ENCODE results near the gene DCST1. TPM values are rescaled to one million over a fixed set of nuclear protein-coding genes. Genes with fewer than 3 reads are reported as not detected.

DCST1 gene
- polyA plus RNA-seq, 4 donors, result 0.10 to 0.56 TPM; not detected in 2

DNA sequence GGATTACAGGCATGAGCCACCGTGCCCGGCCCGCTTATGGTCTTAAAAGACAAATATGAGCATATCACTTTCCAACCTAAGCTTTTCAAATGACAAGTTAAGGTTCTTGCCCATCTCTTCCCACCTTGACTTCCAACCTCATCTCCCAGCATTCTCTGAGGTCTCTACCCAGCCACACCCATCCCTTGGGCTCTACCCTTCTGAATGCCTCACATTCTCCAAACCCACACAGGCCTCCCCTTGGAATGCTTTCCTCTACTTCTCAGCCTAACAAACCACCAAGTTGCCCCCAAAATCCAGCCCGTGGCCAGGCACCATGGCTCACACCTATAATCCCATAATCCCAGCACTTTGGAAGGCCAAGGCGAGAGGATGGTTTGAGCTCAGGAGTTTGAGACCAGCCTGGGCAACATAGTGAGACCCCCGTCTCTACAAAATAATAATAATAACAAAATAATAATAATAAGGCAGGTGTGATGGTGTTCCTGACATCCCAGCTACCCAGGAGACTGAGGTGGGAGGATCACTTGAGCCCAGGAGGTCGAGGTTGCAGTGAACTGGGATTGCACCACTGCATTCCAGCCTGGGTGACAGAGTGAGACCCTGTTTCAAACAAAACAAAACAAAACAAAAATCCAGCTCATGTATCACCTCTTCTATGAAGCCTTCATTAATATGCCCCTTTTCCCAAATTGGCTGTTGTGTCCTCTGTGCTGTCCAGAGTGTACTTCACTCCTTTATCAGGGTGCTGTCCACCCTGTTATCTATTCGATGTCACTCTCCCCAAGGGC is 11.3 kb upstream of the DCST1 start:
- Histone ChIP-seq H3K27ac (ENCODE audit: low read depth in 1 of 3, low read length in 2 of 3) (peak overlapping the region in 1 of 3 donors; percentile 37), H3K4me1 (ENCODE audit: control insufficient read depth in 3 of 3, insufficient read depth in 2 of 3, low read depth in 1 of 3, low read length in 2 of 3) (peaks cover 0 to 8% (median 2%) of the 10 kb centered on the region in 3 donors), H3K9me3 (ENCODE audit: control insufficient read depth in 2 of 2, insufficient read depth in 1 of 2, low read depth in 1 of 2, low read length in 1 of 2) (no peaks in the 10 kb centered on the region), H3K4me3 (ENCODE audit: low read depth in 1 of 3, low read length in 3 of 3) (no peak overlapping the region), H3K36me3 (ENCODE audit: control insufficient read depth in 3 of 3, insufficient read depth in 2 of 3, low read depth in 1 of 3, low read length in 3 of 3) (peaks cover 0 to 22% (median 6%) of the 10 kb centered on the region in 3 donors), H3K27me3 (ENCODE audit: control insufficient read depth in 3 of 3, insufficient read depth in 3 of 3, low read length in 3 of 3) (no peaks in the 10 kb centered on the region)
- WGBS, 3 donors, result 78 to 84% (median 83%) methylated on average over 8 of the region's 8 CpGs
- DNase-seq, result no peak
- no peak for FAIRE-seq

DNA sequence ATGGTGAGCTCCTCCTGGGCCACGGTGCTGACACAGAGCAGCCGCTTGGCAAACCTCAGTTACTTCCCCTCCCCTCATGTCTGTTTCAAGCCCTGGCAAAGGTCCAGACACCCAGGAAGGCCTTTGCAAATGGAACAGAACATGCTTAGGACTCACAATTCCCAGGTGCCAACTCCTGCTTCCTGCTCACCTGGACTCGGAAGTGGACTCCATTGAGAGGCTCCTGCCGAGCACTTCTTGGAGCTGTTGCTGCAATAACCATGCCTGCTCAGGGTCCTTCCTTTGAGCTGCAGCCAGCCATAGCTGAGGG is 10.7 kb upstream of the DCST1 start:
- peaks cover 0 to 4% (median under 1%) of the 10 kb centered on the region in 3 donors for H3K4me1 ChIP-seq (ENCODE audit: control insufficient read depth in 3 of 3, insufficient read depth in 2 of 3, low read depth in 1 of 3, low read length in 2 of 3)
- H3K4me3 ChIP-seq (ENCODE audit: low read depth in 1 of 3, low read length in 3 of 3), result no peak overlapping the region
- H3K27ac ChIP-seq (ENCODE audit: low read depth in 1 of 3, low read length in 2 of 3), result peak overlapping the region in 1 of 3 donors; percentile 37
- no peaks in the 10 kb centered on the region for H3K9me3 ChIP-seq (ENCODE audit: control insufficient read depth in 2 of 2, insufficient read depth in 1 of 2, low read depth in 1 of 2, low read length in 1 of 2)
- H3K27me3 ChIP-seq (ENCODE audit: control insufficient read depth in 3 of 3, insufficient read depth in 3 of 3, low read length in 3 of 3), result no peaks in the 10 kb centered on the region
- DNase-seq, result peak in 1 of 2 donors; percentile 86
- FAIRE-seq, result no peak
- WGBS, 3 donors, result 20 to 55% (median 25%) methylated on average over 4 of the region's 4 CpGs
- H3K36me3 ChIP-seq (ENCODE audit: control insufficient read depth in 3 of 3, insufficient read depth in 2 of 3, low read depth in 1 of 3, low read length in 3 of 3), result peaks cover 0 to 19% (median 6%) of the 10 kb centered on the region in 3 donors

DNA sequence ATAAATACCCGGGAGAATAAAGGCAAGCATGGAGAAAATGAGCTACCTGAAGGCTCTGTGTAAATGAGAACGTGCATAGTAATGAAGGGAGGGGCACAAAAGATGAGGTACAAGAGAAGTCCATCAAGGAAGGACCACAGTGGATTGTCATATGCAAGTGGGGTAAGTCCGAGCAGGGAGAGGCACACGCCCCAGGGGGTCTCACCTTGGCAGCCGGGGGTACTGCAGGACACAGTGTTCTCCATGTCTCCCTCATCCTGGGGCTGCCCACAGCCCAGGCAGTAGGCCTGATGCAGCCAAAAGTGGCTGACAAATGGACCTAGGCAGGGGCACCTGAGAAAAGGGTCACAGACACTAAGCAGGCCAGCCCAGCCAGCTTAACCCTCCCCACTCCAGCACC is 10.0 kb upstream of the DCST1 start:
- no peaks in the 10 kb centered on the region for H3K9me3 ChIP-seq (ENCODE audit: control insufficient read depth in 2 of 2, insufficient read depth in 1 of 2, low read depth in 1 of 2, low read length in 1 of 2)
- H3K4me1 ChIP-seq (ENCODE audit: control insufficient read depth in 3 of 3, insufficient read depth in 2 of 3, low read depth in 1 of 3, low read length in 2 of 3), result no peaks in the 10 kb centered on the region
- 82 to 92% (median 87%) methylated on average over 5 of the region's 5 CpGs for WGBS, 3 donors
- peaks cover 0 to 12% (median 0%) of the 10 kb centered on the region in 3 donors for H3K36me3 ChIP-seq (ENCODE audit: control insufficient read depth in 3 of 3, insufficient read depth in 2 of 3, low read depth in 1 of 3, low read length in 3 of 3)
- FAIRE-seq (no peak), DNase-seq (no peak)
- H3K27me3 ChIP-seq (ENCODE audit: control insufficient read depth in 3 of 3, insufficient read depth in 3 of 3, low read length in 3 of 3), result no peaks in the 10 kb centered on the region
- H3K4me3 ChIP-seq (ENCODE audit: low read depth in 1 of 3, low read length in 3 of 3), result no peak overlapping the region
- H3K27ac ChIP-seq (ENCODE audit: low read depth in 1 of 3, low read length in 2 of 3), result no peak overlapping the region

DNA sequence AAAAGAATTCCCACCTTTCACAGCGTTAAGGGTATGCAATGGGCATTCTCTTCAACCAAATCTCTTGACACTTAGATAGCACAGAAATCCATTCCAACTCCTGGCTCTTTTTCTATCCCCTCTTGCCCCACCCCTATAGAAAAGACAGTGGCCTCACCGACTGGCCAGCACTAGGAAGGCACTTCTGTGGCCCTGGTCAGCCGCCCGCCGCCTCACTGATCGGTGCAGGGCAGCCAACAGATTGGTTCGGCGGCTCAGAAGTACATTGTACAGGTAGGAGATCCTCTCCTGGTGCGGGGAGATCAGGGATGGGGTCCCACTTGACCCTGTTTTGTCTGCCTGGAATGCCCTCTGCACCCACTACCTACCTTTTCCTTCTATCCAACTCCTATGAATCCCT is 9.3 kb upstream of the DCST1 start:
- no peaks in the 10 kb centered on the region for H3K4me1 ChIP-seq (ENCODE audit: control insufficient read depth in 3 of 3, insufficient read depth in 2 of 3, low read depth in 1 of 3, low read length in 2 of 3)
- 88 to 95% (median 94%) methylated on average over 9 of the region's 9 CpGs for WGBS, 3 donors
- peaks cover 0 to 6% (median 0%) of the 10 kb centered on the region in 3 donors for H3K36me3 ChIP-seq (ENCODE audit: control insufficient read depth in 3 of 3, insufficient read depth in 2 of 3, low read depth in 1 of 3, low read length in 3 of 3)
- H3K27ac ChIP-seq (ENCODE audit: low read depth in 1 of 3, low read length in 2 of 3), result no peak overlapping the region
- FAIRE-seq (no peak), DNase-seq (no peak)
- H3K27me3 ChIP-seq (ENCODE audit: control insufficient read depth in 3 of 3, insufficient read depth in 3 of 3, low read length in 3 of 3), result no peaks in the 10 kb centered on the region
- H3K4me3 ChIP-seq (ENCODE audit: low read depth in 1 of 3, low read length in 3 of 3), result no peak overlapping the region
- H3K9me3 ChIP-seq (ENCODE audit: control insufficient read depth in 2 of 2, insufficient read depth in 1 of 2, low read depth in 1 of 2, low read length in 1 of 2), result no peaks in the 10 kb centered on the region

DNA sequence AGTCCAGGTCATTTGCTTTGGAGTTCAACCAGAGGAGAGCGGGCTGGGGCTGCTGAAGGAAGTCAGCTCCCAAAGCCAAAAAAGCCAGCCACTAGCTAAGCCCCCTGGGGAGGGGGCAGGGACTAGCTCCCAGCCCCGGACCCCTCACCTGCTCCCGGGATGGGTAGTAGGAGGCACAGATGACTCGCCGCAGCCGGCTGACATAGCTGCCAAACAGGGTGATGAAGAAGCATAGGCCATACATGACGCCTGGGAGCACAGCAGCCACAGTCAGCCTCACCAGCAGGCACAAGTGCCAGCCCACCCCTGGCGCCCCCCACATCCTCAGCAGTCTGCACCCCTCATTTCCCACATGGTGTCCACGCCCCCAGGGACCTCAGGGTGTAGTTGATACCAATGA is 7.5 kb upstream of the DCST1 start:
- FAIRE-seq, result no peak
- H3K27ac ChIP-seq (ENCODE audit: low read depth in 1 of 3, low read length in 2 of 3), result no peak overlapping the region
- no peaks in the 10 kb centered on the region for H3K9me3 ChIP-seq (ENCODE audit: control insufficient read depth in 2 of 2, insufficient read depth in 1 of 2, low read depth in 1 of 2, low read length in 1 of 2)
- peaks cover 0 to 3% (median 0%) of the 10 kb centered on the region in 3 donors for H3K36me3 ChIP-seq (ENCODE audit: control insufficient read depth in 3 of 3, insufficient read depth in 2 of 3, low read depth in 1 of 3, low read length in 3 of 3)
- H3K4me3 ChIP-seq (ENCODE audit: low read depth in 1 of 3, low read length in 3 of 3), result no peak overlapping the region
- DNase-seq, result no peak
- WGBS, 3 donors, result 66 to 84% (median 68%) methylated on average over 8 to 9 of the region's 9 CpGs
- no peaks in the 10 kb centered on the region for H3K27me3 ChIP-seq (ENCODE audit: control insufficient read depth in 3 of 3, insufficient read depth in 3 of 3, low read length in 3 of 3)
- H3K4me1 ChIP-seq (ENCODE audit: control insufficient read depth in 3 of 3, insufficient read depth in 2 of 3, low read depth in 1 of 3, low read length in 2 of 3), result no peaks in the 10 kb centered on the region

DNA sequence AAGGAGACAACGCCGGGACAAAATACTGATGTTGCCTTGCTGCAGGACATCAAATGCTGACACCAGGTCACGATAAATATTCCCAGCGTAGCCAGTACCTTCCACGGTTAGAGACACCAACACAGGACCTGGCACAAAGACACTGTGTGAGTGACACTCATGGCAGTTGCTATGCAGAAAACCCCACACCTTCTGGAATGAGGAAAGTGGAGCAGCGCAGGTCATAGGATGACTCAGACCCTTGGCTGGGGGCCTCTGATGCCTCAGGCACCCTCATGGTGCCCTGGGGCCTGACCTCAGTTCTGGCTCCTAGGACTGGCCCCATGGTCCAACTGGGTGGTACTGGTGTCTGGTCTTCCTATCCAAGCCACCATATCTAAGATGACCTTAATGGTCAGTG is 7.0 kb upstream of the DCST1 start:
- no peak for DNase-seq
- Histone ChIP-seq H3K4me3 (ENCODE audit: low read depth in 1 of 3, low read length in 3 of 3) (no peak overlapping the region), H3K4me1 (ENCODE audit: control insufficient read depth in 3 of 3, insufficient read depth in 2 of 3, low read depth in 1 of 3, low read length in 2 of 3) (no peaks in the 10 kb centered on the region), H3K27ac (ENCODE audit: low read depth in 1 of 3, low read length in 2 of 3) (no peak overlapping the region), H3K9me3 (ENCODE audit: control insufficient read depth in 2 of 2, insufficient read depth in 1 of 2, low read depth in 1 of 2, low read length in 1 of 2) (no peaks in the 10 kb centered on the region), H3K36me3 (ENCODE audit: control insufficient read depth in 3 of 3, insufficient read depth in 2 of 3, low read depth in 1 of 3, low read length in 3 of 3) (peaks cover 0 to 3% (median 0%) of the 10 kb centered on the region in 3 donors), H3K27me3 (ENCODE audit: control insufficient read depth in 3 of 3, insufficient read depth in 3 of 3, low read length in 3 of 3) (no peaks in the 10 kb centered on the region)
- whole genome bisulfite sequencing, 3 donors, result 90 to 91% (median 90%) methylated on average over 6 of the region's 6 CpGs
- no peak for FAIRE-seq

DNA sequence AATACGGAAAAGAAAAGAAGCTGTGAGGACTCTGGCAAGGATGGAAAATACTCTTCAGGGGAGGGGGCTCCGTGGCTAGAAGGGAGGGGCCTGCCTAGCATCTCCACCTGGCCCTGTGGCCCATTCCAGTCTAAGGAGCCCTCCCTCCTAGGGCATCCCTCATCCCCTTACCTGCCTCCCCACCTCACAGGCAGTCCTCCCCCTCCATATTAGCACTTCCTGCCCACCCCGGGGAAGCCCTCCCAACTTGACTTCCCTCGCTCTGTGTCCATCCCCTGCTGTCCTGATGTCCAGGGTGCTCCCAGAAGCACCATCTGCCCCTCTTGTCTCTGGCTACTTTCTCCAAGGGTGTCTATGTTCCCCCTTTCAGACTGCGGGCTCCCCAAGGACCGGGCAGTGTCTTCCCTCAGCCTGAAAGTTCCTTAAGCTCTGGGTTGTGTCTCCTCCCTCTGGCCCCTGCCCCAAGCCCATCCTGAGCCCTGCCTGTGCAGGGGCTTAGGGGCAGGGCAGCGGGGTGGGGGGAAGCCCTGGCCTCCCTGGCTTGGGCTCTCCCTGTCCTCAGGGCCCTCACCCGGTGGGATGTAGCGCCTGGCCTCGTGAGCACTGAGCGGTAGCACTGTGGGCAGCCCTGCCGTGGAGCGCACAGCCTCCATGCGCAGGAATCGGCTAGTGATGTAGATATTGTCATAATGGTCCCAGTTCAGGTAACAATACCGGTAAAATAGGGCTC is 3.9 kb upstream of the DCST1 start:
- Histone ChIP-seq H3K27me3 (ENCODE audit: control insufficient read depth in 3 of 3, insufficient read depth in 3 of 3, low read length in 3 of 3) (no peaks in the 10 kb centered on the region), H3K4me3 (ENCODE audit: low read depth in 1 of 3, low read length in 3 of 3) (no peak overlapping the region), H3K4me1 (ENCODE audit: control insufficient read depth in 3 of 3, insufficient read depth in 2 of 3, low read depth in 1 of 3, low read length in 2 of 3) (no peaks in the 10 kb centered on the region), H3K36me3 (ENCODE audit: control insufficient read depth in 3 of 3, insufficient read depth in 2 of 3, low read depth in 1 of 3, low read length in 3 of 3) (peaks cover 0 to 2% (median 0%) of the 10 kb centered on the region in 3 donors), H3K27ac (ENCODE audit: low read depth in 1 of 3, low read length in 2 of 3) (no peak overlapping the region), H3K9me3 (ENCODE audit: control insufficient read depth in 2 of 2, insufficient read depth in 1 of 2, low read depth in 1 of 2, low read length in 1 of 2) (no peaks in the 10 kb centered on the region)
- FAIRE-seq (no peak), DNase-seq (no peak)
- 84 to 86% (median 85%) methylated on average over 15 to 16 of the region's 16 CpGs for WGBS, 3 donors

DNA sequence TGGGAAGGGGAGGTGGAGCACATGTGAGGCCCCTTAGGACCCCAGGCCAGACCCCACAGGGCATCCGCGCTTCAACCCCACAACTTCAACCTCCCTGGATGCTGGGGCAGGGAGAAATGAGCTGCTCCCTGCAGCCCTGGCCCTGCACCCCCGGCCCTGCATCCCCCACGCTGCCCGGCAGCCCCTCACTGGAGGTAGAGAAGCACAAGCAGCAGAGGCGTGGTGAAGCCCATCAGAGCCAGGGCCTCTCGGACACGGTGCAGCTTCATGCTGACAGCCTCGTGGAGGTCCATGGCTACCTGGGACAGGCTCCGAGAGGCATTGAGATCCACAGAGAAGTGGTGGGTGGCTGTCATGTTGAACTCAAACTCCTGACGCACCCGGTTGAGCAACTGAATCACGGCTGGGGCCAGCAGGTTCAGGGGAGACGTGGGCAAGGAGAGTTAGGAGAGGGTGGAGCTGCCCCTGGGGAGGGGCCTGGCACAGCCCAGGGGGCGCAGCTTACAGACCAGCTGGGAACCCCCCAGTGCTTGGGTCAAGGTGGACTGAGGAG is 3.3 kb upstream of the DCST1 start:
- WGBS, 3 donors, result 84 to 86% (median 86%) methylated on average over 15 of the region's 15 CpGs
- Histone ChIP-seq H3K9me3 (ENCODE audit: control insufficient read depth in 2 of 2, insufficient read depth in 1 of 2, low read depth in 1 of 2, low read length in 1 of 2) (no peaks in the 10 kb centered on the region), H3K27me3 (ENCODE audit: control insufficient read depth in 3 of 3, insufficient read depth in 3 of 3, low read length in 3 of 3) (no peaks in the 10 kb centered on the region), H3K4me3 (ENCODE audit: low read depth in 1 of 3, low read length in 3 of 3) (no peak overlapping the region), H3K36me3 (ENCODE audit: control insufficient read depth in 3 of 3, insufficient read depth in 2 of 3, low read depth in 1 of 3, low read length in 3 of 3) (peaks cover 0 to 2% (median 0%) of the 10 kb centered on the region in 3 donors), H3K4me1 (ENCODE audit: control insufficient read depth in 3 of 3, insufficient read depth in 2 of 3, low read depth in 1 of 3, low read length in 2 of 3) (no peaks in the 10 kb centered on the region), H3K27ac (ENCODE audit: low read depth in 1 of 3, low read length in 2 of 3) (no peak overlapping the region)
- DNase-seq (no peak), FAIRE-seq (no peak)
